Natural killer cell treated with Interleukin-12 subunit alpha and Interleukin-12 subunit beta and Interleukin-15 and Interleukin-18, amount 100 ng/mL, for 72 hours (primary cell): ENCODE data around the gene GPR83. TPM values are rescaled to one million over a fixed set of nuclear protein-coding genes. Genes with fewer than 3 reads are reported as not detected.

Experiments used
- ATAC-seq, 2 donors: fragments of 150-1000 bp; cut with Tn5 transposase in 1 of 2; sonication (Bioruptor Pico), chemical (Tn5 transposase) in 1 of 2; 2 replicates each; pipeline ENCODE4 v1.10.0; 2021
- DNase-seq: peaks from one replicate; pipeline ENCODE4 v3.0.0; 2022; ENCODE audit warnings: low spot score
- H3K27ac Mint-ChIP-seq, 2 donors: 1 replicate in 1 of 2; 2 replicates in 1 of 2; pipeline ENCODE4 v1.8.0; 2022; ENCODE audit warnings: mixed read lengths in 2 of 2, mild to moderate bottlenecking in 1 of 2, moderate library complexity in 1 of 2
- H3K27me3 Mint-ChIP-seq, 2 donors: 1 replicate in 1 of 2; 2 replicates in 1 of 2; pipeline ENCODE4 v1.8.0; 2022; ENCODE audit warnings: mixed read lengths in 2 of 2
- H3K36me3 Mint-ChIP-seq: one replicate; pipeline ENCODE4 v1.8.0; 2022; ENCODE audit warnings: mixed read lengths
- H3K4me1 Mint-ChIP-seq, 2 donors: 1 replicate in 1 of 2; 2 replicates in 1 of 2; pipeline ENCODE4 v1.8.0; 2022; ENCODE audit warnings: low read depth in 2 of 2, mixed read lengths in 2 of 2, mild to moderate bottlenecking in 1 of 2
- H3K4me3 Mint-ChIP-seq: one replicate; pipeline ENCODE4 v1.8.0; 2022; ENCODE audit warnings: mixed read lengths
- H3K9me3 Mint-ChIP-seq: 2 replicates; pipeline ENCODE4 v1.8.0; 2022; ENCODE audit warnings: mixed read lengths
- total RNA-seq, 2 donors: library from RNA; stranded (reverse); gene quantifications; one replicate each; pipeline ENCODE4 v1.2.3, GENCODE V29; 2022

Gene GPR83
- under 1 TPM in 1 of 2 donors, not detected in 1; 0.31 TPM for total RNA-seq

DNA sequence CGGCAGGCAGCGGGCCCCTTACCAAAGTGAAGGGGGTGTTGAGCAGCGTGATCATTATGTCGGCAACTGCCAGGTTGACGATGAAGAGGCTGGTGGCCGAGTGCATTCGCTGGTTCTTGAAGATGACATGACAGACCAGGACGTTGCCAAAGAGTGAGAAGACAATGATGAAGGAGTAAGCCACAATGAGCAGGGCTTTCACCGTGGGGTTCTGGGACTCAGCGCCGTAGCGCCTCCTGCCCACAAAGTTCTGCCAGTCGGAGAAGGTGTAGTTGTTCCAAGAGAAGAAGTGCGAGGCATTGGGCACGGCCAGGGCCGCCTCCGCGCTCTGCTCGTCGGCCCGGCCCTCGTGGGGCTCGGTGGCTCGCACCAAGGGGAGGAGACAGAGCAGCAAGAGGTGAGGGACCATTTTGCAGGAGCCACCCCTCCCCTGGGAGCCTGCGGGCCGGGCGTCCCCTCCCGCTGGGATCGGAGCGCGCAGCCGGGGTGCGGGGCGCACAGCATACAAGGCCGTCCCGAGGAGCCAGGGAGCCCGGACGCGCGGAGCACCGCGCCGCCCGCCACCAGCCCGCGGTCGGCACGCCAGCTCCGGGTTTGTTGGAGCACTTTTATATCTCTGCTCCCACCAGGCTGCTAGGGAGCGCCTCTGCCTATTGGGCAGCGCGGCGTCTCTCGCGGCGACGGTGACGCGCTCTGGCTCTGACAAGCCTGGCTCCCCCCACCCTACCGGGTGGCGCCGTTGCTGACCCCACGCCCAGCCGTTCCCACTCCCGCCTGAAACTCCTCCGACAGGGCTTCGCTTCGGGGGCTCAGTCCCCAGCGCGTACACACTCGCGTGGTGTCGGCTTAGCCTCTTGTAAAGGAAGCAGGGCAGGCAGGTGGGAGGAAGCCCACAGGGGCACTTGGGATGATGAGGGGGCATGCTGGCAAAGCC lies at the start of gene GPR83:
TSS of gene GPR83 (minus strand) at position 581 of the 934 bp plus-strand sequence. CDS start at position 409, 172 bp downstream.
- Mint-ChIP-seq H3K27me3 (peaks cover 31 to 41% of the 10 kb centered on the region in 2 donors), H3K4me1 (peaks cover 9 to 10% of the 10 kb centered on the region in 2 donors), H3K9me3 (peaks cover 3% of the 10 kb centered on the region), H3K36me3 (peaks cover 7% of the 10 kb centered on the region), H3K4me3 (peak within 1 kb of the TSS; percentile 5), H3K27ac (no peak within 1 kb of the TSS)
- ATAC-seq (no peak), DNase-seq (no peak)

- H3K9me3 Mint-ChIP-seq = no peaks in the 10 kb centered on the region
- H3K27me3 Mint-ChIP-seq = no peaks in the 10 kb centered on the region
- peaks cover 16% of the 10 kb centered on the region for H3K36me3 Mint-ChIP-seq
- peaks cover 6 to 10% of the 10 kb centered on the region in 2 donors for H3K4me1 Mint-ChIP-seq
- ATAC-seq = no peak
- no peak overlapping the region for H3K4me3 Mint-ChIP-seq
- no peak for DNase-seq
- no peak overlapping the region for H3K27ac Mint-ChIP-seq
Measured at GRCh38 chr11:94450048-94450447, 48.8 kb upstream of the GPR83 start.

DNA sequence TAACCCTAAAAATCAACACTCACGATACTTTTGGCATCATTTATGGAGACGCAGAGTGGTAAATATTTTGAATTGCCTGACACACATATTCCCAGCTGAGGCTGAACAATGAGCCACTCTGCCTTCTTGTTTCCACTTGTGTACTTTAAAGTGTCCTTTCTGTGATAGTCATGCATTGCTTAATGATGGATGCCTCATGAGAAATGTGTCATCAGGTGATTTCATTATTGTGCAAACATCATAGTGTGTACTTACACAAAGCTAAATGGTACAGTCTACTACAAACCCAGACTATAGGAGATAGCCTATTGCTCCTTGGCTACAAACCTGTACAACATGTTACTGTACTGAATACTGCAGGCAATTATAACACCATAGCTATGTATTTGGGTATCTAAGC lies 48.2 kb upstream of the GPR83 start:
- no peak for ATAC-seq
- Mint-ChIP-seq H3K4me1 (peaks cover 6 to 10% of the 10 kb centered on the region in 2 donors), H3K9me3 (no peaks in the 10 kb centered on the region), H3K36me3 (peaks cover 17% of the 10 kb centered on the region), H3K4me3 (no peak overlapping the region), H3K27ac (no peak overlapping the region), H3K27me3 (no peaks in the 10 kb centered on the region)
- no peak for DNase-seq

DNA sequence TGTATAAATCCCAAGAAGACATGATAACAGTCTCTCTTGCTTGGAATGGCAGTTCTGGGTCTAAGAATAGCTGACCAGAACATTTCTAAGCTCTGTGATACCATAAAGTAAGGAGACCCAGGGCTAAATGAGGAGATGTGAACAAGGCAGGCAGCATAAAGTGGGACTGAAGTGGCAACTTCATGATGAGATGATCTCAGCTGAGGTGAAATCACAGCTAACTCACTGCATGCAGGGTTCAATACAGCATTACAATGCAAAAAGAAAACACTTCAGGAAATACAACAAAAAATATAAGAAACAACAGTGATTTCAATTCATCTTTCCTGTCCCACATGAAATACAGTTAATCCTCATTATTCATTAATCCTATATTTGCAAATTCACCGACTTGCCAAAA lies 47.8 kb upstream of the GPR83 start:
- peaks cover 6 to 10% of the 10 kb centered on the region in 2 donors for H3K4me1 Mint-ChIP-seq
- no peaks in the 10 kb centered on the region for H3K27me3 Mint-ChIP-seq
- H3K27ac Mint-ChIP-seq = no peak overlapping the region
- DNase-seq (no peak), ATAC-seq (no peak)
- peaks cover 21% of the 10 kb centered on the region for H3K36me3 Mint-ChIP-seq
- no peak overlapping the region for H3K4me3 Mint-ChIP-seq
- no peaks in the 10 kb centered on the region for H3K9me3 Mint-ChIP-seq

DNA sequence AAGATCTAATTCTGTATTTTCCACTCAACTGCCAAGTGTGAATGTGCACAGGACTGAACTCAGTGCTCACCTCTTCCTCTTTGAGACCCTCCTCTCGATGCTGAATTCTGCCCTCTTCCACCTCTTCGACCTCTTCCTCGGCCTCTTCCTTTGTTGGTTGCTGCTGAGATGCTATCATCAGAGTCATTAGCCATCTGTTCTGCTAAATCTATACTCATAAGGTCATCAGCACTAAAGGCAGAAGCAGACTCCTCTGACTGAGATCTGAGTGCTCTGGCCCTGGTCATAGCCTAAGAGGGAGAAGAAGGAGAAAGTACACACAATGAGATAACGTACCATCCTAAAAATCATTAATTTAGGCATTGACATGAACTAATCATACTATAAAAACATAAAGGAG lies 45.9 kb upstream of the GPR83 start:
- DNase-seq (no peak), ATAC-seq (no peak)
- Mint-ChIP-seq H3K4me3 (no peak overlapping the region), H3K27ac (no peak overlapping the region), H3K36me3 (peaks cover 22% of the 10 kb centered on the region), H3K9me3 (no peaks in the 10 kb centered on the region), H3K27me3 (no peaks in the 10 kb centered on the region), H3K4me1 (peaks cover 0 to 3% of the 10 kb centered on the region in 2 donors)

DNA sequence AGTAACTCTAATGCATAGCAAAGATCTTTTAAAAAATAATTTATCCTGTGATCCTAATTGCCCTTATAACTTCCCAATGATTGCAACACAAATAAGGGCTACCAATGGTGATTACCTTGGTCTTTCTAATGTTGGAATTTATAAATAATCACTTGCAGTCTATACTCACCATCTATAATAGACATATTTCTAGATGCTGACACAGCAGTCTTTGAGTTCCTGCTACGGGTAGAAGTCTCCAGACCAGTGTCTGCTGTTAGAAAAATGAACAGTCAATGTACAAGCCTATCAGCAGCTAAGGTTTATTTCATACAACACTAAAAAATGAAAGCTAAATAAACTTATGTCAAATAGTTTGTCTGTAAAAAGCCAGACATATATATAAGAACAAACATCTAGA lies 44.4 kb upstream of the GPR83 start:
- ATAC-seq (no peak), DNase-seq (no peak)
- Mint-ChIP-seq H3K27me3 (no peaks in the 10 kb centered on the region), H3K36me3 (peaks cover 29% of the 10 kb centered on the region), H3K9me3 (no peaks in the 10 kb centered on the region), H3K27ac (no peak overlapping the region), H3K4me1 (peaks cover 2 to 3% of the 10 kb centered on the region in 2 donors), H3K4me3 (no peak overlapping the region)

- Mint-ChIP-seq H3K4me1 (no peaks in the 10 kb centered on the region), H3K36me3 (peaks cover 37% of the 10 kb centered on the region), H3K27ac (no peak overlapping the region), H3K4me3 (no peak overlapping the region), H3K27me3 (no peaks in the 10 kb centered on the region), H3K9me3 (no peaks in the 10 kb centered on the region)
- no peak for ATAC-seq
- DNase-seq = no peak
Measured at GRCh38 chr11:94433049-94433448, 31.8 kb upstream of the GPR83 start.

DNA sequence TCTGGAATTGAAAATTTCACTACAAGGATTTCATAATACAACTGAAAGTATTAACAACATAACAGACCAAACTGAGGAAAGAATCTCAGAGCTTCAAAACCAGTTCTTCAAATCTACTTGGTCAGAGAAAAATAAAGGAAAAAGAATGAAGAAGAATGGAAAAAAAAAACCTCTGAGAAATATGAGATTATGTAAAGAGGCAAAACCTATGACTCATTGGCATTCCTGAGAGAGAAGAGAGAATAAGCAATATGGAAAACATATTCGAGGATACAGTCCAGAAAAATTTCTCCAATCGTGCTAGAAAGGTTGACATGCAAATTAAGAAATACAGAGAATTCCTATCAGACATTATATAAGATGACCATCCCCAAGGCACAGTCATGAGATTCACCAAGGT lies 23.4 kb upstream of the GPR83 start:
- no peaks in the 10 kb centered on the region for H3K27me3 Mint-ChIP-seq

DNA sequence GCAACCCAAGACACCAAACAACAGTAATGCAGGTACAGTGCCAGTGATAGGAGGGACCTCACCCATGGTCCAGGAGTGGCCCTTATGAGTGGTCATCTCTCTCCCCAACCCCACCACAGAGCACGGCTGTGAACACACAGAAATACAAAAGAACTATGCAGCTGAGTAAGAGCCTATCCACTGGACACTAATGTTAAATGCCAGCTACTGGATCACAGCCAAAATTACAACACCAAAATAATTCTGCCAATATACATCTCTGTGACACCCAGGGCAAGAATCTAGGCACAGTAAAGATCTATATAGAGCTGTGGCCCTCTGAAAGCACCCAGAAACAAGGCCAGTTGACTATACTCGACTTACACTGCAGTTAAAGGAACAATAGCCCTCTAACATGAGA lies 22.8 kb upstream of the GPR83 start:
- Mint-ChIP-seq H3K27me3 (no peaks in the 10 kb centered on the region), H3K9me3 (no peaks in the 10 kb centered on the region), H3K4me1 (peaks cover 3 to 10% of the 10 kb centered on the region in 2 donors), H3K36me3 (peaks cover 39% of the 10 kb centered on the region), H3K4me3 (no peak overlapping the region), H3K27ac (no peak overlapping the region)
- DNase-seq (no peak), ATAC-seq (no peak)

More for the DNA sequence above, 23.4 kb upstream of the GPR83 start:
- H3K4me3 Mint-ChIP-seq = no peak overlapping the region
- peaks cover 3 to 10% of the 10 kb centered on the region in 2 donors for H3K4me1 Mint-ChIP-seq
- no peaks in the 10 kb centered on the region for H3K9me3 Mint-ChIP-seq
- DNase-seq (no peak), ATAC-seq (no peak)
- H3K36me3 Mint-ChIP-seq = peaks cover 42% of the 10 kb centered on the region
- H3K27ac Mint-ChIP-seq = no peak overlapping the region

DNA sequence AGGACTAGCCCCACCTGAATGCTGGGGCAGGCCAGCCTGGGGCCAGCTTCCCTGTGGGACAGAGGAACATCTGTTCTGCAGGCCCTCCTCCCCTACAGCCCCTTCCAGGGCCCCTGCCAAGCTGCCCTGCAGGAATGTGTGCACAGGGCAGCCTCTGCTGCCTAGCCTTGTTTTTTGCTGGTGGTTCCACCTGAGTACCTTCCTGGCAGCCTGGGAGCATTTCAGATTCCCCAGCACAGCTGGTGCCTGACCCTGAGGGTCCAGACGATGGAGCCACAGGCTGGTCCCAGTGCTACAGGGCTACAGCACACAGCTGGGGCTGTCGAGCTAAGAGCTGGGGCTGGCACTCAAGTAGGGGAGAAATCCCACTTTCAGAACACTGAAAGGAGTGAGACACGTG lies 22.3 kb upstream of the GPR83 start:
- no peak overlapping the region for H3K4me3 Mint-ChIP-seq
- no peaks in the 10 kb centered on the region for H3K27me3 Mint-ChIP-seq
- H3K27ac Mint-ChIP-seq = no peak overlapping the region
- ATAC-seq = no peak
- H3K9me3 Mint-ChIP-seq = no peaks in the 10 kb centered on the region
- H3K4me1 Mint-ChIP-seq = peaks cover 3 to 10% of the 10 kb centered on the region in 2 donors
- DNase-seq = no peak
- H3K36me3 Mint-ChIP-seq = peaks cover 34% of the 10 kb centered on the region

GRCh38 chr11:94418123-94418765 lies 17.0 kb upstream of the GPR83 start:
- DNase-seq = no peak
- ATAC-seq = no peak
- Mint-ChIP-seq H3K36me3 (no peaks in the 10 kb centered on the region), H3K9me3 (no peaks in the 10 kb centered on the region), H3K27ac (no peak overlapping the region), H3K4me3 (no peak overlapping the region), H3K27me3 (no peaks in the 10 kb centered on the region), H3K4me1 (no peaks in the 10 kb centered on the region)

GRCh38 chr11:94417386-94417987 lies 16.3 kb upstream of the GPR83 start:
- no peak for DNase-seq
- H3K27ac Mint-ChIP-seq = no peak overlapping the region
- peaks cover 5% of the 10 kb centered on the region for H3K36me3 Mint-ChIP-seq
- H3K4me1 Mint-ChIP-seq = no peaks in the 10 kb centered on the region
- no peaks in the 10 kb centered on the region for H3K9me3 Mint-ChIP-seq
- H3K4me3 Mint-ChIP-seq = no peak overlapping the region
- ATAC-seq = no peak
- H3K27me3 Mint-ChIP-seq = no peaks in the 10 kb centered on the region

GRCh38 chr11:94405062-94405833 lies 4.0 kb upstream of the GPR83 start:
- H3K9me3 Mint-ChIP-seq = peaks cover 7% of the 10 kb centered on the region
- no peak overlapping the region for H3K27ac Mint-ChIP-seq
- no peak overlapping the region for H3K4me3 Mint-ChIP-seq
- ATAC-seq (no peak), DNase-seq (no peak)
- peaks cover 17 to 18% of the 10 kb centered on the region in 2 donors for H3K27me3 Mint-ChIP-seq
- peaks cover 8 to 10% of the 10 kb centered on the region in 2 donors for H3K4me1 Mint-ChIP-seq
- H3K36me3 Mint-ChIP-seq = peaks cover 23% of the 10 kb centered on the region
